ENCODE results near the gene NBPF1. TPM values are rescaled to one million over a fixed set of nuclear protein-coding genes. Genes with fewer than 3 reads are reported as not detected.

NBPF1 gene
- total and polyA plus RNA-seq, 9 of the 15 experiments (the other 6 are each of a cell fraction or from before 2014, with no cell fraction given) = 5.2 to 42.6 (median 24.1) TPM

DNA sequence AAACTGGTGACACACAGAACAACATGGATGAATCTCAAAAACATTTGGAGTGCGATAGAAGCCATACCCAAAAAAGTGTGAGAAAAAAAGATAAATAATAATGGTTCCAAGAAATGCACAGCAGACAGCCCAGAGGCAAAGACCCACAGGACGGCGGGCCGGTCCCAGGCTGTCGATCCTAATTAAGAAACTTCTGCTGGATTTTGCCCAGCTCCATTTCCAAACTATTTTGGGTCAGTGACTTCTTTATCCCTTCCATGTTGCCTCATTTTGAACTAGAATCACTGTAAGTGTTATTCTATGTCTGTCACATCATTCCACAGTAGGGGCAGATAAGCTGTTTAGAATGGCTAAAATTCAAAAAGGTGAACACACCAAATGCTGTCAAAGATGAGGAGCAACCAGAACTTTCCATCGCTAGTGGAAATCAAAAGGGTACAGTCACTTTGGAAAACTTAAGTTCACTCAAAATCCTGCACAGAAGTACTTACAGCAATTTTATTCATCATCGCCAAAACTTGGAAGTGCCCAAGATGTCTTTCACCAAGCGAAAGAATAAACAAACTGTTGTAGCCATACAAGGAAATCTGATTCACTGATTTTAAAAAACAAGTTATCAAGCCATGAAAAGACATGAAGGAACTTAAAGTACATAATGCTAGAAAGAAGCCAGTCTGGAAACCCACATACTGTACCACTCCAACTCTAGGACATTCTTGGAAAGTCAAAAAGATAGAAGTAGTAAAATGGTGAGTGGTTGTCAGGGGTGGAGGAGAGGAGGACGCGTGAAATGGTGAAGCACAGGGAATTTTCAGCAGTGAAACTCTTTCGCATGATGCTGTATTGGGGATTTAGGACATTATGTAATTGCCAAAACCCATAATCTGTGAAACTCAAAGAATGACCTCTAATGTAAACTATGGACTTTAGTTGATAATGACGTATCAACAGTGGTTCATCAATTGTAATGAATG lies 7.5 kb downstream of the NBPF1 start:
- intact Hi-C loops (cut with micrococcal nuclease) (no loop called here), in situ Hi-C loops (cut with MboI) (loop anchor here (5.0 to 25.0 kb wide), 3 partner anchors 39 to 306 kb away; partner anchors contain the start of genes CROCC and RNU1-1)
- Histone ChIP-seq H2AFZ (ENCODE audit: low read depth, low read length) (no peak overlapping the region), H3K27me3 (ENCODE audit: control insufficient read depth in 2 of 2, insufficient read depth in 2 of 2, low read length in 2 of 2) (no peaks in the 10 kb centered on the region), H3K4me1 (replicated peaks in 1 of 2; ENCODE audit: control insufficient read depth in 2 of 2, insufficient read depth in 2 of 2, low read length in 2 of 2) (no peaks in the 10 kb centered on the region; a peak in 1 of 5 replicates), H3K27ac (ENCODE audit: extremely low read depth, low read depth, low read length) (no peak overlapping the region), H3K4me2 (ENCODE audit: insufficient read depth, low read length) (no peak overlapping the region), H3K4me3 (no peak overlapping the region), H4K20me1 (replicated peaks; ENCODE audit: control insufficient read depth, insufficient read depth, low read length) (no peaks in the 10 kb centered on the region), H3K36me3 (ENCODE audit: control insufficient read depth, insufficient read depth, low read length) (peaks cover 25% of the 10 kb centered on the region; the same call in 1 of the 3 replicates), H3K79me2 (ENCODE audit: control insufficient read depth, insufficient read depth, low read length) (no peaks in the 10 kb centered on the region), H3K9ac (ENCODE audit: insufficient read depth in 1 of 2, low read depth in 2 of 2, low read length in 2 of 2) (no peak overlapping the region), H3K9me3 (replicated peaks; ENCODE audit: control insufficient read depth, insufficient read depth, low read depth, low read length) (no peaks in the 10 kb centered on the region), H3K9me1 (ENCODE audit: control insufficient read depth, insufficient read depth, low read length) (no peaks in the 10 kb centered on the region)
- CTCF ChIA-PET (ENCODE audit: low intra/inter-chr PET ratio) = no interaction called here
- POLR2A ChIA-PET = no interaction called here
- BruUV-seq (replicated peaks) = no TSS peak
- 76% methylated on average over 12 of the region's 12 CpGs for WGBS (ENCODE audit: insufficient coverage, low coverage, missing lambda C conversion rate)
- no peak for ATAC-seq
- DNase-seq (ENCODE audit: extremely low read depth in 1 of 4, low spot score in 3 of 4) = peak in 1 of 4 experiments; percentile 20
- FAIRE-seq = no peak
- TF ChIP-seq PHF20 (IDR thresholded peaks at IDR 0.05; ENCODE audit: partially characterized antibody) (no peak), ZNF197 (CRISPR knock-in tag; IDR thresholded peaks at IDR 0.05; ENCODE audit: low read depth) (no peak), ARID2 (IDR thresholded peaks at IDR 0.05) (no peak), BMI1 (IDR thresholded peaks at IDR 0.05; ENCODE audit: low read length) (no peak), IRF2 (CRISPR knock-in tag; IDR thresholded peaks at IDR 0.05) (no peak), XRCC3 (IDR thresholded peaks at IDR 0.05) (no peak)
- TF ChIP-seq, protein P1, sequence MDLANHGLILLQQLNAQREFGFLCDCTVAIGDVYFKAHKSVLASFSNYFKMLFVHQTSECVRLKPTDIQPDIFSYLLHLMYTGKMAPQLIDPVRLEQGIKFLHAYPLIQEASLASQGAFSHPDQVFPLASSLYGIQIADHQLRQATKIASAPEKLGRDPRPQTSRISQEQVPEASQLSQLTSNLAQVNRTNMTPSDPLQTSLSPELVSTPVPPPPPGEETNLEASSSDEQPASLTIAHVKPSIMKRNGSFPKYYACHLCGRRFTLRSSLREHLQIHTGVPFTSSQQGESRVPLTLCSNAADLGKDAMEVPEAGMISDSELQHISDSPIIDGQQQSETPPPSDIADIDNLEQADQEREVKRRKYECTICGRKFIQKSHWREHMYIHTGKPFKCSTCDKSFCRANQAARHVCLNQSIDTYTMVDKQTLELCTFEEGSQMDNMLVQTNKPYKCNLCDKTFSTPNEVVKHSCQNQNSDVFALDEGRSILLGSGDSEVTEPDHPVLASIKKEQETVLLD (IDR thresholded peaks at IDR 0.05) = no peak
- TF ChIP-seq, protein P2, sequence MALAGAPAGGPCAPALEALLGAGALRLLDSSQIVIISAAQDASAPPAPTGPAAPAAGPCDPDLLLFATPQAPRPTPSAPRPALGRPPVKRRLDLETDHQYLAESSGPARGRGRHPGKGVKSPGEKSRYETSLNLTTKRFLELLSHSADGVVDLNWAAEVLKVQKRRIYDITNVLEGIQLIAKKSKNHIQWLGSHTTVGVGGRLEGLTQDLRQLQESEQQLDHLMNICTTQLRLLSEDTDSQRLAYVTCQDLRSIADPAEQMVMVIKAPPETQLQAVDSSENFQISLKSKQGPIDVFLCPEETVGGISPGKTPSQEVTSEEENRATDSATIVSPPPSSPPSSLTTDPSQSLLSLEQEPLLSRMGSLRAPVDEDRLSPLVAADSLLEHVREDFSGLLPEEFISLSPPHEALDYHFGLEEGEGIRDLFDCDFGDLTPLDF (CRISPR knock-in tag; IDR thresholded peaks at IDR 0.05) = 0 out of 2 replicates have a peak, but pooled peaks have one; percentile 13
- TF ChIP-seq, protein P3, sequence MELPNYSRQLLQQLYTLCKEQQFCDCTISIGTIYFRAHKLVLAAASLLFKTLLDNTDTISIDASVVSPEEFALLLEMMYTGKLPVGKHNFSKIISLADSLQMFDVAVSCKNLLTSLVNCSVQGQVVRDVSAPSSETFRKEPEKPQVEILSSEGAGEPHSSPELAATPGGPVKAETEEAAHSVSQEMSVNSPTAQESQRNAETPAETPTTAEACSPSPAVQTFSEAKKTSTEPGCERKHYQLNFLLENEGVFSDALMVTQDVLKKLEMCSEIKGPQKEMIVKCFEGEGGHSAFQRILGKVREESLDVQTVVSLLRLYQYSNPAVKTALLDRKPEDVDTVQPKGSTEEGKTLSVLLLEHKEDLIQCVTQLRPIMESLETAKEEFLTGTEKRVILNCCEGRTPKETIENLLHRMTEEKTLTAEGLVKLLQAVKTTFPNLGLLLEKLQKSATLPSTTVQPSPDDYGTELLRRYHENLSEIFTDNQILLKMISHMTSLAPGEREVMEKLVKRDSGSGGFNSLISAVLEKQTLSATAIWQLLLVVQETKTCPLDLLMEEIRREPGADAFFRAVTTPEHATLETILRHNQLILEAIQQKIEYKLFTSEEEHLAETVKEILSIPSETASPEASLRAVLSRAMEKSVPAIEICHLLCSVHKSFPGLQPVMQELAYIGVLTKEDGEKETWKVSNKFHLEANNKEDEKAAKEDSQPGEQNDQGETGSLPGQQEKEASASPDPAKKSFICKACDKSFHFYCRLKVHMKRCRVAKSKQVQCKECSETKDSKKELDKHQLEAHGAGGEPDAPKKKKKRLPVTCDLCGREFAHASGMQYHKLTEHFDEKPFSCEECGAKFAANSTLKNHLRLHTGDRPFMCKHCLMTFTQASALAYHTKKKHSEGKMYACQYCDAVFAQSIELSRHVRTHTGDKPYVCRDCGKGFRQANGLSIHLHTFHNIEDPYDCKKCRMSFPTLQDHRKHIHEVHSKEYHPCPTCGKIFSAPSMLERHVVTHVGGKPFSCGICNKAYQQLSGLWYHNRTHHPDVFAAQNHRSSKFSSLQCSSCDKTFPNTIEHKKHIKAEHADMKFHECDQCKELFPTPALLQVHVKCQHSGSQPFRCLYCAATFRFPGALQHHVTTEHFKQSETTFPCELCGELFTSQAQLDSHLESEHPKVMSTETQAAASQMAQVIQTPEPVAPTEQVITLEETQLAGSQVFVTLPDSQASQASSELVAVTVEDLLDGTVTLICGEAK (IDR thresholded peaks at IDR 0.05) = no peak
- TF ChIP-seq, protein P3 (CRISPR knock-in tag; IDR thresholded peaks at IDR 0.05) = no peak
